ENCODE measurements around the gene AEBP2.
"Not testable (repeated sequence)": the region's sequence is repeated elsewhere in the genome, so short reads cannot be mapped to it uniquely, and the experiment has no call there.

Gene AEBP2, protein sequence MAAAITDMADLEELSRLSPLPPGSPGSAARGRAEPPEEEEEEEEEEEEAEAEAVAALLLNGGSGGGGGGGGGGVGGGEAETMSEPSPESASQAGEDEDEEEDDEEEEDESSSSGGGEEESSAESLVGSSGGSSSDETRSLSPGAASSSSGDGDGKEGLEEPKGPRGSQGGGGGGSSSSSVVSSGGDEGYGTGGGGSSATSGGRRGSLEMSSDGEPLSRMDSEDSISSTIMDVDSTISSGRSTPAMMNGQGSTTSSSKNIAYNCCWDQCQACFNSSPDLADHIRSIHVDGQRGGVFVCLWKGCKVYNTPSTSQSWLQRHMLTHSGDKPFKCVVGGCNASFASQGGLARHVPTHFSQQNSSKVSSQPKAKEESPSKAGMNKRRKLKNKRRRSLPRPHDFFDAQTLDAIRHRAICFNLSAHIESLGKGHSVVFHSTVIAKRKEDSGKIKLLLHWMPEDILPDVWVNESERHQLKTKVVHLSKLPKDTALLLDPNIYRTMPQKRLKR

DNA sequence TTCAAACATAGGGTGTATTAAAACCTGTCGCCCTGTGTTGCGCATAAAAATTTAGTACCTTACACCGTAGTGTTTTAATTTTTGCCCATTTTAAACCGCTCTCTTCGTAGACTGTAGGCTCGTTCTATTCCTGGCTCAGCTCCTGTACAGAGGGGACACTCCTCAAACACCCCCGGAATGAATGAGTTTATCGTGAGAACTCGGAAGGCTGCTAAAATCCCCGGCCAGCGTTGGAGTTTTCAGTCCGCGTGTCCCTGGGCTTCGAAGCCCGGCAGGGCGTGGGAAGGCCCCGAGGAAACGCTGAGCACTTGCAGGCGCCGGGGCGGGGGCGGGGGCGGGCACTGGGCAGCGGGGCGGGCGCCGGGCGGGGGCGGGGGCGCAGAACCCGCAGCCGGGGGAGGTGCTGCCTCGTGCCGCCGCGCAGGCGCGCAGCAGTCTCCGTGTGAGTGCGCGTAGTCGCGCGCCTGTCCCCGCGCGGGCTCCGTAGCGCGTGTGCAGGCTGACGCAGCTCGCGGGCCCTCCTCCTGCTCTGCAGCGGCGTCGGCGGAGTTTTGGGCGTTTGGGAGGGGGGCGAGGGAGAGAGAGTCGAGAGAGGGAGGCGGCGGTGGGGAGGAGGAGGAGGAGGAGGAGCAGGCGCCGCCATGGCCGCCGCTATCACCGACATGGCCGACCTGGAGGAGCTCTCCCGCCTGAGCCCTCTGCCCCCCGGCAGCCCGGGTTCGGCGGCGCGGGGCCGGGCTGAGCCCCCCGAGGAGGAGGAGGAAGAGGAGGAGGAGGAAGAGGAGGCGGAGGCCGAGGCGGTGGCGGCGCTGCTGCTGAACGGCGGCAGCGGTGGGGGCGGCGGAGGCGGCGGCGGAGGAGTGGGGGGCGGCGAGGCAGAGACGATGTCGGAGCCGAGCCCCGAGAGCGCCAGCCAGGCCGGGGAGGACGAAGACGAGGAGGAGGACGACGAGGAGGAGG lies at the start of gene AEBP2:
AEBP2 (plus strand) TSS at position 434 of the 960 bp plus-strand sequence; CDS start at position 642, 208 bp downstream.
- peak; percentile 18 for DNase-seq

DNA sequence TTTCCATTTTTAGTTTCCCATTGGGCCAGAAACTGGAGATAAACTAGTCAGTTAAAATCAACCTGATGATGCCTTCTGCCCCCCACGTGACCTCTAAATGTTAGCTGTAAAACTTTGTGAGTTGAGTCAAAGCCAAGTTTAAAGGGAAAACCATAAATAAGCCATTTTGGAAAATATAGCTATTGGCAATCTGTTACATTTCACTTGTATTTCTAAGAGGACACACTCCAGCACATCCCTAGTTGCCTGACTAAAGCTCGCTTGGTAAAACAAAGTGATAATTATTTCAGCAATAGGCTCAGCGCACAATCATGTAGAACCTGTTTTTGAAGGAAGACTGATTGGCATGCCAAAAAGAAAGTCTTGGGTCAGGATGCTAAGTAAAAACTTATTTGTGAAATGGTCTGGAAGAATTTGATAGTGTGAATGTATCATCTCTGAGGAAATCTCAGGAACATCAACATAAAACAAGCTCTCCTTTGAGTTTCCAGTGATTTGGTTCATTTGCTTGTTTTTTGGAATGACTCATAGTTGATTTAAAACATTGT lies 49.2 kb upstream of the AEBP2 start:
- DNase-seq = no peak

DNA sequence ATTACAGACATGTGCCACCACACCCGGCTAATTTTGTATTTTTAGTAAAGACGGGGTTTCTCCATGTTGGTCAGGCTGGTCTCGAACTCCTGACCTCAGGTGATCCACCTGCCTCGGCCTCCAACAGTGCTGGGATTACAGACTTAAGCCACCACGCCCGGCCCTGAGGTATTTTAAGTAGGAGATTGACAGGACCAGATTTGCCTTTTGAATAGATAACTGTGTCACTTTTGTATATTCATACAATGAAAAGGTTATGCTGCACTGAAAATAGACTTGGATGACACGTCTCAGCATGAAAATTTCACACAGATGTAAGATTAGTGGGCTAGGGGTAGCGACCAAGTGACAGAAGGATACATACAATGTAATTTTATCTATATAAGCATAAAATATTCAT lies 46.6 kb upstream of the AEBP2 start:
- not testable (repeated sequence) for DNase-seq

DNA sequence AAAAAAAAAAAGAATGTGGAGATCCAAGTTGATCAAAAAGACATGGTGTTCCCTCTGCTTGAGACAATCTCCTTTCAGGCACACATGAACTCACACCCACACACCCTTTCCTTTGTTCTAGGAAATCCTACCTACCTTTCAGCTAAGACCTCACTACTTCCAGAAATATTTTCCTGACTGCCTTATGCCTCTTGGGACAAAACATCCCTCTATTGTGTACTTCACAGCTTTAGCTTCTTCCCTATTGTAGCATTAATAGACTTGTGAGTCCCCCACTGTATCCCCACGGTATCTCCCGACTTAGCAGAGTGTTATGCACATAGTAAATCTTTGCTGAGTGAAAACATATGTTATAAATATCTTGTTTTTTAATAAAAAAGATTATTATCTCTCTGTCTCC lies 44.9 kb upstream of the AEBP2 start:
- no peak for DNase-seq

DNA sequence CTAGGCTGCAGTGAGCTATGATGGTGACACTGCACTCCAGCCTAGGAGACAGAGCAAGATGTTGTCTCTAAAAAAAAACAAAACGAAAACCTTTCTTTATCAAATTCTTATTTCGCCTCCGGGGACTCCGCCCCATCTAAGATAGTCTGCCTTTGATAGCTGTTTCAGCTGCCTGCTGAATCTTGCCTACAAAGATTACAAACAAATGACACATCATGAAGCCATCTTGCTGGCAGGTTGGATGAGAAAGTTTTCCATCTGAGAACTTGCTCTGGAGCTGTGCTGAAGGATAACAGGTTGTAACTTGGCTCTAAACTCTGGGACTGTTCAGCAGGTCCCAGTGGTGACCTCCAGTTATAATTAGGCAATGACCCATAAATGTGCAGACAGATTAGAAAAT lies 41.8 kb upstream of the AEBP2 start:
- DNase-seq = no peak

DNA sequence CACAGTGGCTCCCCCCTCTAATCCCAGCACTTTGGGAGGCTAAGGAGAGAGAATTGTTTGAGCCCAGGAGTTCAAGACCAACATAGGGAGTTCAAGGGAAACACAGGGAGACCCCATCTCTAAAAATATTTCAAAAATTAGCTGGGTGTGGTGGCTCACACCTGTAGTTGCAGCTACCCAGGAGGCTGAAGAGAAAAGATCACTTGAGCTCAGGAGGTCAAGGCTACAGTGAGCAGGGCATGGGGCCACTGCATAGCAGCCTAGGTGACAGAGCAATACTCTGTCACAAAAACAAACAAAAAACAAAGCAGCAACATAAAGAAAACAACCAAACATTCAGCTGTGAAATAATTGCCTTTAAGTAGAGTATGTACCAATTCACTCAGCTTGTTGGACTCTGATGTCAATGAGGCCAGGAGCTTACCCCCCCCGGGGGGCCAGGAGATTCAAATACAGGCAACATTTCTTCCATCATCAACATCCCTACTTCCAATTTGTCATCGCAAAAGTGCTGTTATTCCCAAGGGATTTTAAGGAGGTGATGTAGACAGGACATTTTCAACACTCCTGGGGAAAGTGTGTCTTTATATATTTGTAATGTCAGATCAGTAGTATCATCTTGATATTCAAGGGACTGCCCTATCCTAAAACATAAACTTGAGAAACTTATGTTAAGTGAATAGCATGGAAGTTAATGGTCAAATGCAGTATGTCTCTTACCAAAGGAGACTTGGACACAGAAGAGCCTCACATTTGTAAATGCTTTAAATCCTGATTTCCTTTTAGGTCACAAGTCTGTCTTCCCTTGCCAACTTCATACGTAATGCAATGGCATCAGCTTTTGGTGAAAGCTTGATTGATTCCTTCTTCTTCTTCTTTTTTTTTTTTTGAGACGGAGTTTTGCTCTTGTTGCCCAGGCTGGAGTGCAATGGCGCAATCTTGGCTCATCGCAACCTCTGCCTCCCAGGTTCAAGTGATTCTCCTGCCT lies 40.6 kb upstream of the AEBP2 start:
- DNase-seq = no peak

DNA sequence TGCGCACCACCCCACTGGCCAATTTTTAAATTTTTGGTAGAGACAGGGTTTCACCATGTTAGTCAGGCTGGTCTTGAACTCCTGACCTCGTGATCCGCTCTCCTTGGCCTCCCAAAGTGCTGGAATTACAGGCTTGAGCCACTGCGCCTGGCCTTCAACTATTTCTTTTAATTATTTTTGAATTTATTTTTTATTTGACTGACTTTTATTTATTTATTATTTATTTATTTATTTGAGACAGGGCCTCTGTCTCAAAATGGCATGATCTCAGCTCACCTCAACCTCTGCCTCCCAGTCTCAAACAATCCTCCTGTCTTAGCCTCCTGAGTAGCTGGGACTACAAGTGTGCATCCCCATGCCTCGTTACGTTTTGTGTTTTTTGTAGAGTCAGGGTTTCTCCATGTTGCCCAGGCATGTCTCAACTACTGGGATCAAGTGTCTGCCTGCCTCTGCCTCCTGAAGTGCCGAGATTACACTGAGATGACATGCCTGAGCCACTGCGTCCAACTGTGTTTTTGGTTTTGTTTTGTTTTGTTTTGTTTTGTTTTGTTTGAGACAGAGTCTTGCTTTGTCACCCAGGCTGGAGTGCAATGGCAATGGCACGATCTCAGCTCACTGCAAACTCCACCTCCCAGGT lies 38.5 kb upstream of the AEBP2 start:
- DNase-seq = not testable (repeated sequence)

DNA sequence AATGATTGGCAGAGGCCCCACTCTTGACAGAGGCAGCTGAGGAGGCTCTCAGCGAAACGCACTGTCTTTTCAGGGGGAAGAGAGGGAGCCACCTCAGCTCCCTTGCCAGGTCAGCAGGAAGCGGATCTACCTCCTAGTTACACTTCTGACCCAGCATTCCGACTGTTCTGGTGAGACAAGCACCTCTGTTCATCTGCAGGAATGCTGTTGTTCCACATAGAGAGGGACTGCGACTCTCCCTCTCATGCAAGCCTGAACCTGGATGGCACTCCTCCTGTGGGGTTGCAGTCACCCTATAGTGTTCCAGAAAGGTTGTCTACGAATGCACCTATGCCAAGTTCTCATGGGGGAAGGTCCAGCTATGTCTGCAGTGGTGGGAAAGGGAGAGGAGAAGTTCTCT lies 37.1 kb upstream of the AEBP2 start:
- DNase-seq = no peak

DNA sequence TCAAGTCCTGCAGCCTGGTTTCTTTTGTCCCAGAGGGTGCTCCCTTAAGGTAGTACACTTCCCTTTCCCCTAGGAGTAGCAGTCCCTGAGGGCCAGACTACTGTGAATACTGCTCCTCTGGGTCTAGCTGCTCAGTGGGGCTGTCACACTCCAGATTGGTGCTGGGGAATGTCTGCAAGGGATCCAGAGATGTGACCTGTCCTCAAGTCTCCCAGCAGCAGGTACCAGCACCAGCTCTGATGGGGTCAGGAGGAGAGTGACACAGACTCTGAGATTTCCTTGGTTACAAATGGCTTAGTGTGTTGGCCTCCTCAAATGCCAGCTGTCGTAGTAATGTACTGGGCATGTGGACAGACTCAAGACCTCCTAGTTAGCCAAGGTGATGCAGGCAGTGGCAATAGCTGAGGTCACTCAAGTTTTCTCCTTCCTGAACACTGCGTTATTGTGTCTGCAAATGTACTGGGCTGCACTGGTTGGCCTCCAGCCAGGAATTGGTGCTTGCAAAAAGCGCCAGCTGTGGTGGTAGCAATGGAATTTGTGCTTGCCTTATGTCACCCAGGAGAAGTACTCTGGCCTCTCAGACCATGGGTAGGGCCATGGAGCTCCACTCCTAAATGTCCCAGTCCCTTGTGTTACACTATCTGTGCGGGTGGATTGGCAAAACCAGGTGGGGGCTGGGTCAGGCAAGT lies 36.4 kb upstream of the AEBP2 start:
- DNase-seq = peak; percentile 15

DNA sequence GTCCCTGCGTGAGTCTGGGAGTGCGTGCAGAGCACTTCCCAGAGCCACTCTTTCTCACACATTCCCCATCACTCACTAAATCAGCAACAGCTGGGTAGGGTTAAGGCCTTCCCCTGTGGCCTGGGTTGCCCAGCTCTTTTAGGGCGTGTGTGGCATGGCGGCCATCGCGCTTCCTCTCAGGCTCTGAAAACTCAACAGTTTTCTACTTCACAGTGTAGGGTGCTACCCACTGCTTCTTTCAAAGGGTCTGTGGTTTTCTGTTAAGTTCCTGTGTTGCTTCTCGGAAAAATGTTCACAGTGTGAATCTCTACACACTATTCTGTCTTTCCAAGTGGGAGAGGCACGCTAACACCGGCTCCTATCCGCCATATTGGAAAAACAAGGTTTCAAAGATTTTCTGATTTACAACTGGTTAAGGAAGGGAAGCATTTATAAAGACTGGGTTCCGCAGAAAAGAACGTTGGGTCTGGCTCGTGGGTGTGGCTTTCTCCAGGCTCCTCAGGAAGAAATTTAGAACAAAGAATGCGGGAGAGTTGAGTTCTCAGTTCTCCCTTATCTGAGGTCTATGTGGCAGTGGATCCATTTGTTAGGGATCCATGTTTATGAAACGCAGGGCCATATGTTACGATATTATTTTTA lies 34.9 kb upstream of the AEBP2 start:
- no peak for DNase-seq

DNA sequence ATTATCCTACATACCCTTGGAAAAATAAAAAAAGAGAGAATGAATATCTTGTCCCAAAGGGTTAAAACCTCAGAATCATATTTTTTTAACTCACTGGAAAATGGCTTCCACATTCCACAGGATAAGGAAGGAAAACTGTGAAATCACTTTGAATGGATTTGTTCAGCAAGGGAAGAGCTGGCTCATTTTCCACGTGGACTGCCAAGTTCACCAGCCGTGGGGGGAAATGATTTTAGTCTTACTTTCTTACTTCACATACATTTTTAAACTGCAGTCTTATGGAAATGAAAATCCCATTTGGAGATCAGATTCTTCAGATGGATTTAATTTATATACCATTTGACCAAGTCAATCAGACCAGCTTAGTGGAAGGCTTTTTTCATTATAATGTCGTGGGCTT lies 29.9 kb upstream of the AEBP2 start:
- no peak for DNase-seq

DNA sequence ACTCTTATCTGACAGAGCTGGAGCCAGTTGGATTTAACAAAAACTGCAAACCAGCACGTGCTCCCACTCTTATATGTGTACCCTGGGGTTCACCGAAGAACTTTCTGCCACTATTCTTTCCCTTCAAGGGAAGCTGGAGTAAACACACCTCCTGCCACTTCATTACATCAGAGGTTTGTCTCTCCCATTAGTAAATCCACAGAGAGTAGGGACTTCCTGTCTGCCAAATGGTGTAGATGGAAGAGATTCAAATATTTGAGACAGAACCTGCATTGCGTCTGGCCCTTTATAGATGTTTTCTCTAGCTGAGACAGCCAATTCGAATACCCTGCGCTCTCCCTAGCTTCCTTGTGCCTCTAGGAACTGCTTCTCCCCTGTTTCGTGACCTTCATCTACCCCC lies 29.1 kb upstream of the AEBP2 start:
- no peak for DNase-seq

DNA sequence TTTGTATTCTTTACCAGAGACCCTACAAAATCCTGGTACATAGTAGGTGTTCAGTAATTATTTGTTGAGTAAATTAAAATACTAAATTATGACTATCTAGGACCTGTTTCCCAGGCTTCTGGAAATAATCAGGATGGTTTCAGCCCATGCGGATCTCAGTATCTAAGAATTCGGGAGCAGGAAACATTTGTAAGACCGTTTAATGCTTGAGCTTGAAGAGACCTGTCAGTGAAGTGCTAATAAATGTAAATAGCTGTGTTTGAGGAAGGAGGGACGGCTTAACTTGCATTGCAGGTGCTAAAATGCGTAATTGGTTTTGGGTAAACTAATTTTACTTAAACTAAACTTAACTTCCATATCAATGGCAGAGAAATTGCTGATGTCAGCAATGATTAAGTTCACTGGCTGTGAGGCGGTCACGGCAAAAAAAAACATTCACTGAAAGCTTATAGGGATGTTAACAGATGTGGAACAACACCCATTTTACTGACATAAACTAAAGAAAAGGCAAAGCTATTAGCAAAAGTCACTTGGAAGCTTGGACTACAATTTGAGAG lies 28.6 kb upstream of the AEBP2 start:
- no peak for DNase-seq

DNA sequence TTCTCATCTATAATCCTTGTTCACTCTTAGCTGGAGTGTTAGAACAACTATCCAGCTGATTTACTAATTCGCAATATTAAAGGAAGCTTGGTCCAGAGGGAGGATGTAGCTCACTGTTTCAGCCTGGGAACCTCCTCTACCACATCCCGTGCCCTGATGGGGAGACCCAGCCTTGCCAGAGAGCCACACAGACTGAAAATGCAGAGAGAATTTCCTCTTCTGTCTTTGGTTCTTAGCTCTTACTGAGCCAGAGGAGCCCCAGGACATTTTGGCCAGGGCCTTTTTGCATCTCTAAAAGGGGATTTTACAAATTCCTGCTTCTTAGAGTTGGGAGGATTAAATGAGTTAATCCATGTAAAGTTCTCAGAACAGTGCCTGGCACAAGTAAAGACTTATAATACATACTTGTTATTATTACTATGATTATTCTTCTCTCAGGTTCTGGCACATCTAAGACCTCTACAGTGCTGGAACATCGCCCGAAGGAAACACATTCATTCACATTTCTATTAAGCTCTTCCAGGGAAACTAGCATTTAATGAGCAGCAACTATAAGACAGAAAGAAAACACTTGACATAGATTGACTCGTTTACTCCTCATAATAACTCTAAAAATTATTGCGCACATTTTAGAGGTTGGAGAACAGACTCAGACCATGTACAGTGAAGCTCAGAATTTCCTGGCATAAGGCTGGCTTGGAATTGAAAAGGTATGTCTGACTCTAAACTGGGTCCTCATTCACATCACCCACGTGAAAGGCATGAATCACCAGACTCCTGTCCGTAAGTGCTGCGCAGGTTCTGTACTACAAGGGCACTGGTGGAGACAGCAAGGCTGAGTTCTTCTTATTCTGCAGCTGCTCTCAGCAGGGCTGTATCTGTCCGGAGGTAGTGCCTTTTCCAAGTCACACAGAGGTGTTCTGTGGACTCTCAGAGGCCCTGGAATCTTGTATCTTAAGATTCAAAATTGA lies 27.8 kb upstream of the AEBP2 start:
- DNase-seq = no peak

DNA sequence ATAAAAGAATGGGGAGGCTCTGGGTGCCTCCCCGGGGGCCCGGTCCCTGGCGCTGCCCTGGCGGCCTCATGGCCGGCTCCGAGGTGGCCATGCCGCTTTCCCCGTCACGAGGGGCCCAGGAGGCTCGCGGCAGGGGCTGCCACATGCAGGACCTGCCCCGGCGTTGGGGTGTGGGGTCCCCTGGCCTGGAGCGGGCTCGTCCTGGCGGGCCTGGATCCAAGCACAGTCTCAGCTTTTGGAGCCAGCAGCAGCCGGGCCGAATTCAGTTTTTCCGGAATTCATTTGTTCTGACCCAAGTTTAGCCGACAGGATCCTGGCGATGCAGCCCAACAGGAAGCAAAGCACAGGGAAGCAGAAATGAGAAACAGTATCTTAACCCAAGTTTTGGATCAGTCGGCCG lies 26.4 kb upstream of the AEBP2 start:
- DNase-seq = no peak

DNA sequence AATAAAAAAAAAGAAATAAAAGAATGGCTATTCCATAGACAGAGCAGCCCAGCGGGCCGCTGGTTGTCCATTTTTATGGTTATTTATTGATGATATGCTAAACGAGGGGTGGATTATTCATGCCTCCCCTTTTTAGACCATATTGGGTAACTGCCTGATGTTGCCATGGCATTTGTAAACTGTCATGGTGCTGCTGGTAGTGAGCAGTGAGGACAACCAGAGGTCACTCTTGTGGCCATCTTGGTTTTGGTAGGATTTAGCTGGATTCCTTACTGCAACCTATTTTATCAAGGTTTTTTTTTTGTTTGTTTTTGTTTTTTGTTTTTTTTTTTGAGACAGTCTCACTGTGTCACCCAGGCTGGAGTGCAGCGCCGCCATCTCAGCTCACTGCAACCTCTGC lies 25.7 kb upstream of the AEBP2 start:
- DNase-seq = not testable (repeated sequence)

DNA sequence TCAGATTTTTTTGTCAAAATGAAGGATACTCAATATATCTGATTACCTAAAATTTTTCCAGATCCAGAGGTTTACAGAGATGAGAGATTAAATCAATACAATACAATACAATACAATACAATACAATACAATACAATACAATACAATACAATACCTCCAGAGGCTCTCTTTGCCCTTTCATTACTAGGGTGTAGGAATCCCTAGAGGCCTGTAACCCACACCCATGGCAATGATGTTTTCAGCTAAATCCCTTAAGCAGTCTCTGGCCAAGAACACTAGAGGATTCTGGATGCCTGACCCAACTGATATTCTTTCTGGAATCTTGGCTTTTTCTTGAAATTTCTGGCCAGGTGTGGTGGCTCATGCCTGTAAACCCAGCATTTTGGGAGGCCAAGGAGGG lies 23.7 kb upstream of the AEBP2 start:
- no peak for DNase-seq

DNA sequence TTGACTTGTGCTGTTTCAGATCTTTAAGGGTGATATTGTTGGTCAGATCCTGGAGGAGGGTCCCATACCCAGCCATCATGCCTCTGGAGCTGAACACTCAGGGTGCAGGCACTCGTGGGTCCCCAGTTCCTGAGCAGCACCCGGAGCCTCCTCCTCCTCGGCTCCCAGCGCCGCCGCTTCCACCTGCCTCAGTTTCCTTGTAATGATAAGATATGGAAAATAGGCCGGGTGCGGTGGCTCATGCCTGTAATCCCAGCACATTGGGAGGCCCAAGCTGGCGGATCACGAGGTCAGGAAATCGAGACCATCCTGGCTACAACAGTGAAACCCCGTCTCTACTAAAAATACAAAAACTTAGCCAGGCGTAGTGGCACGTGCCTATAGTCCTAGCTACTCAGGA lies 20.2 kb upstream of the AEBP2 start:
- DNase-seq = no peak

Measured in NCI-H524 treated with DMSO at 0.1 percent for 48 hours (cell line).